Calu3 (cell line): Measurements from ENCODE around the gene MRPL42. TPM values are rescaled to one million over a fixed set of nuclear protein-coding genes. Genes with fewer than 3 reads are reported as not detected.
A peak's percentile ranks its signal among the peaks of the same experiment; 100 is the strongest.

Source experiments
- BruUV-seq: library from RNA; stranded (reverse); fragments of 400-500 nt; replicated peaks from 2 replicates; lab custom pipeline; 2021; lab: Mats Ljungman, UMichigan
- CTCF ChIA-PET: fragments of 300-600 bp; sonication (Branson Sonifier 250); formaldehyde crosslinking; loops from one replicate; lab custom pipeline; 2022; ENCODE audit warnings: antibody characterized with exemption; lab: Charles Lee
- DNase-seq: peaks from one replicate; pipeline ENCODE4 v3.0.0; 2022
- H3K27ac Mint-ChIP-seq: one replicate; pipeline ENCODE4 v1.8.0; 2022; ENCODE audit warnings: mixed read lengths; ENCODE audit not compliant: unreplicated experiment
- H3K27me3 Mint-ChIP-seq: one replicate; pipeline ENCODE4 v1.8.0; 2022; ENCODE audit warnings: mixed read lengths; ENCODE audit not compliant: unreplicated experiment
- H3K36me3 Mint-ChIP-seq: one replicate; pipeline ENCODE4 v1.8.0; 2022; ENCODE audit warnings: mild to moderate bottlenecking, moderate library complexity, mixed read lengths; ENCODE audit not compliant: insufficient read depth, unreplicated experiment
- H3K4me1 Mint-ChIP-seq: one replicate; pipeline ENCODE4 v1.8.0; 2022; ENCODE audit warnings: mild to moderate bottlenecking, low read depth, mixed read lengths; ENCODE audit not compliant: unreplicated experiment
- H3K4me3 Mint-ChIP-seq: one replicate; pipeline ENCODE4 v1.8.0; 2022; ENCODE audit warnings: mild to moderate bottlenecking, low read depth, moderate library complexity, mixed read lengths; ENCODE audit not compliant: unreplicated experiment
- H3K9me3 Mint-ChIP-seq: one replicate; pipeline ENCODE4 v1.8.0; 2022; ENCODE audit warnings: low read depth, mixed read lengths; ENCODE audit not compliant: unreplicated experiment
- CTCF ChIP-seq: fragments of 200-600 bp; IDR thresholded peaks from one replicate; pipeline ENCODE4 v1.8.0; 2022; ENCODE audit warnings: antibody characterized with exemption; ENCODE audit not compliant: unreplicated experiment
- intact Hi-C: fragments of 100-400 bp; cut with micrococcal nuclease; formaldehyde crosslinking; loops from one replicate; pipeline ENCODE4 v1.10.0; 2022; ENCODE audit not compliant: unreplicated experiment
- total RNA-seq: library from RNA; stranded (reverse); gene quantifications from 2 replicates; pipeline ENCODE4 v1.2.3, GENCODE V29; 2022

The MRPL42 gene
- total RNA-seq, 1 experiment from 2014 or later: 94.9 TPM

- CTCF ChIA-PET: interaction anchor here (0.8 to 1.5 kb wide), 3 partner anchors 22 to 659 kb away, joined by 4 to 7 read pairs (median 4); partner anchors contain the start of gene MRPL42
- Mint-ChIP-seq H3K4me1 (peaks cover 40% of the 10 kb centered on the region), H3K27ac (peak overlapping the region; percentile 100), H3K27me3 (no peaks in the 10 kb centered on the region), H3K9me3 (no peaks in the 10 kb centered on the region), H3K36me3 (peaks cover 27% of the 10 kb centered on the region), H3K4me3 (peak overlapping the region; percentile 99)
- DNase-seq: no peak
- intact Hi-C loops: no loop called here
- TF ChIP-seq CTCF: no peak
- BruUV-seq: TSS peak; percentile 86
Observed at GRCh38 chr12:93442411-93443340, 24.6 kb upstream of the MRPL42 start.

- peaks cover 31% of the 10 kb centered on the region for H3K4me1 Mint-ChIP-seq
- no peaks in the 10 kb centered on the region for H3K9me3 Mint-ChIP-seq
- H3K36me3 Mint-ChIP-seq: peaks cover 27% of the 10 kb centered on the region
- H3K27me3 Mint-ChIP-seq: no peaks in the 10 kb centered on the region
- no peak overlapping the region for H3K4me3 Mint-ChIP-seq
- TF ChIP-seq CTCF: no peak
- intact Hi-C loops: no loop called here
- DNase-seq: no peak
- H3K27ac Mint-ChIP-seq: no peak overlapping the region
- BruUV-seq: no TSS peak
- CTCF ChIA-PET: no interaction called here
Observed at GRCh38 chr12:93443576-93443975, 23.7 kb upstream of the MRPL42 start.

- no peak for TF ChIP-seq CTCF
- Mint-ChIP-seq H3K36me3 (no peaks in the 10 kb centered on the region), H3K27me3 (no peaks in the 10 kb centered on the region), H3K4me1 (peaks cover 3% of the 10 kb centered on the region), H3K9me3 (no peaks in the 10 kb centered on the region), H3K27ac (no peak overlapping the region), H3K4me3 (no peak overlapping the region)
- BruUV-seq: no TSS peak
- DNase-seq: no peak
- CTCF ChIA-PET: no interaction called here
- intact Hi-C loops: no loop called here
Observed at GRCh38 chr12:93447555-93448290, 19.6 kb upstream of the MRPL42 start.

- no peak for TF ChIP-seq CTCF
- CTCF ChIA-PET: no interaction called here
- Mint-ChIP-seq H3K27me3 (no peaks in the 10 kb centered on the region), H3K36me3 (no peaks in the 10 kb centered on the region), H3K4me1 (no peaks in the 10 kb centered on the region), H3K9me3 (no peaks in the 10 kb centered on the region), H3K27ac (no peak overlapping the region), H3K4me3 (no peak overlapping the region)
- DNase-seq: no peak
- intact Hi-C loops: no loop called here
- BruUV-seq: no TSS peak
Observed at GRCh38 chr12:93448796-93449195, 18.5 kb upstream of the MRPL42 start.
